Measurements from ENCODE around the gene VSIG10L.

DNA sequence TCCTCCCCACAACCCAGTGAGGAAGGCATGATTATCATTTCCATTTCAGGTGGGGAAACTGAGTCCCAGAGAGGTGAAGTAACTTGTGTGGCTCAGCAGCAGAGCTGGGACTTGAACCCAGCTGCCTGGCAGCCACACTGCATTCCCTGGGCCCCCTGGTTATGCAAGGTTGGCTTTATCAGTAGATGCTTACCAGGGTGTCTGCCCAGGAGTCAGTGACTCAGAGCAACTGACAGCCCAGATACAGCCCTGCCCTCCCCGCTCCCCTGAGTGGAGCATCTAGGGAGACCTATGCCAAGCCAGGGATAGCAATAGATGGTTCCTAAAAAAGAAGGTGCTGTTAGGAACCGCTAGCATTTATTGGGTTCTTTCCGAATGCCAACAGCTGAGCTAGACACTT is 24.6 kb downstream of the VSIG10L start:
- TF ChIP-seq, protein P1, sequence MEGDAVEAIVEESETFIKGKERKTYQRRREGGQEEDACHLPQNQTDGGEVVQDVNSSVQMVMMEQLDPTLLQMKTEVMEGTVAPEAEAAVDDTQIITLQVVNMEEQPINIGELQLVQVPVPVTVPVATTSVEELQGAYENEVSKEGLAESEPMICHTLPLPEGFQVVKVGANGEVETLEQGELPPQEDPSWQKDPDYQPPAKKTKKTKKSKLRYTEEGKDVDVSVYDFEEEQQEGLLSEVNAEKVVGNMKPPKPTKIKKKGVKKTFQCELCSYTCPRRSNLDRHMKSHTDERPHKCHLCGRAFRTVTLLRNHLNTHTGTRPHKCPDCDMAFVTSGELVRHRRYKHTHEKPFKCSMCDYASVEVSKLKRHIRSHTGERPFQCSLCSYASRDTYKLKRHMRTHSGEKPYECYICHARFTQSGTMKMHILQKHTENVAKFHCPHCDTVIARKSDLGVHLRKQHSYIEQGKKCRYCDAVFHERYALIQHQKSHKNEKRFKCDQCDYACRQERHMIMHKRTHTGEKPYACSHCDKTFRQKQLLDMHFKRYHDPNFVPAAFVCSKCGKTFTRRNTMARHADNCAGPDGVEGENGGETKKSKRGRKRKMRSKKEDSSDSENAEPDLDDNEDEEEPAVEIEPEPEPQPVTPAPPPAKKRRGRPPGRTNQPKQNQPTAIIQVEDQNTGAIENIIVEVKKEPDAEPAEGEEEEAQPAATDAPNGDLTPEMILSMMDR (IDR thresholded peaks at IDR 0.05): no peak
- no peak for TF ChIP-seq POLR2A (IDR thresholded peaks at IDR 0.05)
